H1 (cell line): ENCODE data around the gene SHCBP1. TPM values are rescaled to one million over a fixed set of nuclear protein-coding genes. Genes with fewer than 3 reads are reported as not detected.

Experiments used
- CTCF ChIA-PET: fragments of 300-600 bp; sonication (Branson Sonifier 250); formaldehyde crosslinking; loops from one replicate; lab custom pipeline; 2021; ENCODE audit not compliant: partially characterized antibody; lab: Charles Lee
- POLR2A ChIA-PET: fragments of 300-600 bp; sonication (Branson Sonifier 250); formaldehyde crosslinking; loops from one replicate; lab custom pipeline; 2021; ENCODE audit warnings: inconsistent platforms; ENCODE audit not compliant: partially characterized antibody; lab: Charles Lee
- DNase-seq, 2 experiments: peaks; one replicate each; pipeline versions ENCODE4 v3.0.0 to v3.0.0-alpha.2; 2010 to 2022; ENCODE audit warnings: low spot score in 2 of 2, low read depth in 1 of 2, mixed read lengths in 1 of 2
- FAIRE-seq: peaks from 2 replicates; lab custom pipeline; 2011; peaks lifted over from hg19 to GRCh38; lab: Jason Lieb, UNC
- H2AFZ ChIP-seq: 2 replicates; pipeline ENCODE4 v1.8.1; 2012; ENCODE audit warnings: low read length, inconsistent platforms
- H2AK5ac ChIP-seq: 2 replicates; pipeline ENCODE4 v1.6.1; 2013; ENCODE audit warnings: low read depth, low read length
- H2BK120ac ChIP-seq: replicated peaks from 2 replicates; pipeline ENCODE3; 2013; ENCODE audit warnings: low read depth, low read length, inconsistent platforms
- H2BK12ac ChIP-seq: 2 replicates; pipeline ENCODE4 v1.6.1; 2013; ENCODE audit warnings: low read depth, low read length
- H2BK15ac ChIP-seq: 2 replicates; pipeline ENCODE4 v1.6.1; 2013; ENCODE audit warnings: low read length
- H2BK20ac ChIP-seq: 2 replicates; pipeline ENCODE4 v1.6.1; 2013; ENCODE audit warnings: low read length
- H2BK5ac ChIP-seq: 2 replicates; pipeline ENCODE4 v1.6.1; 2013; ENCODE audit warnings: low read depth, low read length
- H3K14ac ChIP-seq: 2 replicates; pipeline ENCODE4 v1.6.1; 2013; ENCODE audit warnings: inconsistent platforms; ENCODE audit not compliant: insufficient read length
- H3K18ac ChIP-seq: 2 replicates; pipeline ENCODE4 v1.6.1; 2013; ENCODE audit warnings: low read length; ENCODE audit errors: extremely low read depth
- H3K23ac ChIP-seq: 2 replicates; pipeline ENCODE4 v1.6.1; 2013; ENCODE audit warnings: inconsistent platforms; ENCODE audit not compliant: insufficient read length
- H3K23me2 ChIP-seq: 2 replicates; pipeline ENCODE4 v1.6.1; 2013; ENCODE audit warnings: low read depth, low read length
- H3K27ac ChIP-seq: 2 replicates; pipeline ENCODE4 v1.6.1; 2011; ENCODE audit warnings: low read depth, low read length, inconsistent platforms
- H3K27me3 ChIP-seq, 4 experiments: replicated peaks in 1 of 4; 1 replicate in 1 of 4; 2 replicates in 3 of 4; pipeline versions ENCODE4 v1.6.1 to v1.8.1; 2011 to 2013; ENCODE audit warnings: low read length in 3 of 4, mild to moderate bottlenecking in 3 of 4, inconsistent platforms in 2 of 4, mixed read lengths in 2 of 4, moderate library complexity in 1 of 4; ENCODE audit not compliant: control insufficient read depth in 3 of 4, insufficient read depth in 3 of 4; ENCODE audit errors: extremely low read depth in 1 of 4
- H3K36me3 ChIP-seq, 4 experiments: 2 replicates each; pipeline versions ENCODE4 v1.6.1 to v1.8.1; 2011 to 2013; ENCODE audit warnings: mild to moderate bottlenecking in 4 of 4, low read length in 3 of 4, moderate library complexity in 2 of 4, control low read depth in 1 of 4, inconsistent platforms in 1 of 4; ENCODE audit not compliant: insufficient read depth in 4 of 4, control insufficient read depth in 2 of 4
- H3K4ac ChIP-seq: replicated peaks from 2 replicates; pipeline ENCODE3; 2013; ENCODE audit warnings: low read length, low read depth, mixed read lengths, inconsistent platforms; ENCODE audit not compliant: insufficient read length
- H3K4me1 ChIP-seq, 4 experiments: replicated peaks in 1 of 4; 1 replicate in 1 of 4; 2 replicates in 3 of 4; pipeline versions ENCODE4 v1.6.1 to v1.8.1; 2011 to 2013; ENCODE audit warnings: low read length in 3 of 4, inconsistent platforms in 2 of 4, mixed read lengths in 1 of 4; ENCODE audit not compliant: insufficient read depth in 4 of 4, control insufficient read depth in 3 of 4
- H3K4me2 ChIP-seq, 2 experiments: 2 replicates each; pipeline versions ENCODE4 v1.6.1 to v1.8.1; 2011 to 2013; ENCODE audit warnings: low read depth in 2 of 2, low read length in 2 of 2, control low read depth in 1 of 2, inconsistent platforms in 1 of 2, mild to moderate bottlenecking in 1 of 2; ENCODE audit not compliant: insufficient read depth in 1 of 2
- H3K4me3 ChIP-seq, 4 experiments: fragments of 200-600, 300-600 bp in 1 of 4; sonication (generic), shearing (Covaris generic), sonication (Bioruptor Twin) in 1 of 4; 2 replicates each; pipeline versions ENCODE4 v1.5.1 to v1.8.1; 2011 to 2016; ENCODE audit warnings: low read length in 4 of 4, low read depth in 3 of 4, control low read depth in 2 of 4, inconsistent platforms in 2 of 4, mild to moderate bottlenecking in 2 of 4, mixed read lengths in 1 of 4, moderate library complexity in 1 of 4; ENCODE audit not compliant: insufficient read depth in 2 of 4; ENCODE audit errors: extremely low read depth in 1 of 4
- H3K56ac ChIP-seq: replicated peaks from 2 replicates; pipeline ENCODE3; 2013; ENCODE audit warnings: low read depth, mild to moderate bottlenecking, mixed read lengths, low read length, inconsistent platforms; ENCODE audit not compliant: insufficient read length
- H3K79me1 ChIP-seq: 2 replicates; pipeline ENCODE4 v1.6.1; 2013; ENCODE audit warnings: low read depth, low read length, control low read depth
- H3K79me2 ChIP-seq, 2 experiments: 2 replicates each; pipeline versions ENCODE4 v1.6.1 to v1.8.1; 2012 to 2013; ENCODE audit warnings: low read length in 2 of 2, mild to moderate bottlenecking in 2 of 2, inconsistent platforms in 1 of 2; ENCODE audit not compliant: insufficient read depth in 2 of 2, control insufficient read depth in 1 of 2
- H3K9ac ChIP-seq, 4 experiments: replicated peaks in 1 of 4; 1 replicate in 1 of 4; 2 replicates in 3 of 4; pipeline versions ENCODE4 v1.6.1 to v1.8.1; 2011 to 2013; ENCODE audit warnings: low read depth in 3 of 4, low read length in 3 of 4, control low read depth in 2 of 4, mild to moderate bottlenecking in 2 of 4, moderate library complexity in 2 of 4, inconsistent platforms in 1 of 4; ENCODE audit errors: extremely low read depth in 1 of 4
- H3K9me3 ChIP-seq, 2 experiments: 2 replicates each; pipeline versions ENCODE4 v1.6.1 to v1.8.1; 2012 to 2013; ENCODE audit warnings: mild to moderate bottlenecking in 2 of 2, moderate library complexity in 2 of 2, control low read depth in 1 of 2, inconsistent platforms in 1 of 2, low read depth in 1 of 2, low read length in 1 of 2, mixed read lengths in 1 of 2; ENCODE audit not compliant: insufficient read depth in 2 of 2
- H4K20me1 ChIP-seq, 2 experiments: replicated peaks in 1 of 2; 2 replicates each; pipeline versions ENCODE3 to v1.8.1; 2011 to 2013; ENCODE audit warnings: inconsistent platforms in 2 of 2, low read length in 2 of 2, mild to moderate bottlenecking in 1 of 2; ENCODE audit not compliant: insufficient read depth in 2 of 2, control insufficient read depth in 1 of 2
- H4K5ac ChIP-seq: 2 replicates; pipeline ENCODE4 v1.6.1; 2013; ENCODE audit warnings: low read length, low read depth, mixed read lengths, inconsistent platforms; ENCODE audit not compliant: insufficient read length
- H4K8ac ChIP-seq: 2 replicates; pipeline ENCODE4 v1.8.0; 2013; ENCODE audit warnings: mild to moderate bottlenecking, moderate library complexity, low read length, inconsistent platforms; ENCODE audit not compliant: insufficient read depth; ENCODE audit errors: extremely low read depth
- H4K91ac ChIP-seq: replicated peaks from 2 replicates; pipeline ENCODE3; 2013; ENCODE audit warnings: low read length, mixed read lengths, inconsistent platforms; ENCODE audit not compliant: insufficient read length
- CREB1 ChIP-seq: IDR thresholded peaks from 2 replicates; pipeline ENCODE4 v1.6.1; 2012; ENCODE audit warnings: inconsistent platforms
- CTBP2 ChIP-seq: IDR thresholded peaks from 2 replicates; pipeline ENCODE4 v1.7.0; 2011; ENCODE audit warnings: borderline replicate concordance, mild to moderate bottlenecking, moderate library complexity, mixed read lengths, low read length; ENCODE audit not compliant: insufficient read depth, insufficient read length
- GABPA ChIP-seq: IDR thresholded peaks from 2 replicates; pipeline ENCODE4 v1.6.1; 2011; ENCODE audit warnings: mild to moderate bottlenecking, low read length, moderate library complexity, borderline replicate concordance; ENCODE audit not compliant: insufficient read depth
- HDAC6 ChIP-seq: IDR thresholded peaks from one replicate; pipeline ENCODE4 v1.7.1; 2012; ENCODE audit warnings: low read depth, mild to moderate bottlenecking, inconsistent platforms, low read length, moderate library complexity
- RFX5 ChIP-seq: IDR thresholded peaks from 2 replicates; pipeline ENCODE4 v1.6.1; 2011; ENCODE audit warnings: low read depth, low read length, improper control_type of control experiment, borderline replicate concordance
- RNF2 ChIP-seq: fragments of 200-900, 300-1000 bp; sonication (generic); IDR thresholded peaks from 2 replicates; pipeline ENCODE4 v1.7.1; 2016; ENCODE audit warnings: borderline replicate concordance, low read depth, mild to moderate bottlenecking, antibody characterized with exemption, low read length; ENCODE audit not compliant: poor library complexity, severe bottlenecking; ENCODE audit errors: missing control alignments
- SUZ12 ChIP-seq: fragments of 200-600 bp; sonication (generic); IDR thresholded peaks from 2 replicates; pipeline ENCODE4 v1.6.1; 2012; ENCODE audit warnings: mild to moderate bottlenecking, inconsistent platforms, low read length, moderate library complexity, mixed read lengths
- TAF1 ChIP-seq: IDR thresholded peaks from 2 replicates; pipeline ENCODE4 v1.6.1; 2011; ENCODE audit warnings: mild to moderate bottlenecking, low read depth, low read length
- TAF7 ChIP-seq: optimal IDR thresholded peaks from 2 replicates; pipeline ENCODE3; 2011; ENCODE audit warnings: low read depth, mild to moderate bottlenecking, inconsistent platforms, low read length, moderate library complexity, borderline replicate concordance
- ZNF274 ChIP-seq: IDR thresholded peaks from 2 replicates; pipeline ENCODE4 v1.7.0; 2012; ENCODE audit warnings: low read length, borderline replicate concordance; ENCODE audit errors: extremely low read depth
- WGBS, 2 experiments: shearing (Covaris generic) in 1 of 2; methylation state at CpG; one replicate each; pipeline versions ENCODE4 v1.1.6 to v1.1.7; 2013 to 2015; ENCODE audit warnings: low lambda C conversion rate in 2 of 2, mixed read lengths in 2 of 2, inconsistent platforms in 1 of 2, low coverage in 1 of 2, missing lambda C conversion rate in 1 of 2; ENCODE audit not compliant: insufficient replicate concordance in 2 of 2, insufficient coverage in 1 of 2, insufficient read length in 1 of 2; ENCODE audit errors: extremely low coverage in 1 of 2, missing lambda C conversion rate in 1 of 2; 5-methylcytosine and 5-hydroxymethylcytosine counted together
- polyA plus RNA-seq, 7 experiments: library from polyadenylated mRNA; depleted of rRNA in 3 of 7; stranded (reverse) in 5 of 7; unstranded in 2 of 7; fragments of >200 nt in 5 of 7; fragments of 200-250 nt in 2 of 7; gene quantifications; 1 replicate in 5 of 7; 2 replicates in 1 of 7; 4 replicates in 1 of 7; pipeline versions ENCODE4 v1.2.1 to v1.2.3, GENCODE V29; 2011 to 2013; ENCODE audit warnings: missing spikeins in 2 of 7, mixed read lengths in 2 of 7
- total RNA-seq: library from RNA; stranded (reverse); fragmentation: NEBNext Ultra II Directional; extraction: Animal tissue kit (Norgen Biotek cat#: 25700); gene quantifications from 2 replicates; pipeline ENCODE4 v1.2.1, GENCODE V29; 2021
- TF ChIP-seq, protein P1 (sequence below): IDR thresholded peaks from 2 replicates; pipeline ENCODE4 v1.6.1; 2012; ENCODE audit warnings: inconsistent platforms
- TF ChIP-seq, protein P2 (sequence below): IDR thresholded peaks from 2 replicates; pipeline ENCODE4 v1.6.1; 2012; ENCODE audit warnings: inconsistent platforms

SHCBP1 gene
- total and polyA plus RNA-seq, 2 of the 8 experiments (the other 6 are each of a cell fraction or from before 2014, with no cell fraction given) = 5.7 to 14.8 TPM

DNA sequence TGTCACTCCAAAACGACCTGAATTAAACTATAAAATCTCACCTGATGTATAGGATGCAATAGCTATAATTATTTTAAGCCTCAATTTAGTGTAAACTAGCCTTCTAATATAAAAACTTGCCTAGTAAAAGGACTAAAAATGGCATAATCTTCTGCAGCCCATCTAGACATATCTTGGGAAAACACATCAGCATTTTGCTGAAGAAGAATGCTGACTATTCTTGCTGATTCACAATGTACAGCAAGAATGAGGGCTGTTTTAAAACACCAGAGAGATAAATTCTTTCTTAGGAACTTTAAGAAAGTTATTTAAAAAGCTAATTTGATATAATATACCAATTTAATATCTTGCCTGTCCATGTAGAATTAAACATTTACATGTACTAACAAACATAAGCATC is 63.2 kb downstream of the SHCBP1 start:
- Histone ChIP-seq H2BK5ac (no peak overlapping the region), H3K23ac (no peak overlapping the region), H3K4me2 (no peak overlapping the region), H3K36me3 (no peaks in the 10 kb centered on the region), H2BK120ac (no peak overlapping the region), H3K4ac (no peak overlapping the region), H3K27ac (no peak overlapping the region), H3K14ac (no peak overlapping the region), H2AK5ac (no peak overlapping the region), H3K23me2 (no peaks in the 10 kb centered on the region), H4K20me1 (no peaks in the 10 kb centered on the region), H3K4me3 (no peak overlapping the region), H4K8ac (no peak overlapping the region), H2BK15ac (no peak overlapping the region), H3K79me2 (no peaks in the 10 kb centered on the region), H2BK12ac (no peak overlapping the region), H2AFZ (no peak overlapping the region), H3K79me1 (no peaks in the 10 kb centered on the region), H3K9ac (no peak overlapping the region), H2BK20ac (no peak overlapping the region), H3K18ac (no peak overlapping the region), H3K4me1 (no peaks in the 10 kb centered on the region), H3K27me3 (no peaks in the 10 kb centered on the region), H3K9me3 (no peaks in the 10 kb centered on the region), H3K56ac (no peak overlapping the region), H4K91ac (no peak overlapping the region), H4K5ac (no peak overlapping the region)
- FAIRE-seq = no peak
- WGBS, 2 experiments = 41% methylated on average over 1 of the region's 1 CpG; no CpG with 5 or more reads in 1 of the 2 experiments
- no peak for DNase-seq
- ChIA-PET POLR2A (no interaction called here), CTCF (interaction anchor here (1.3 kb wide), 1 partner anchor 8 kb away, joined by 3 read pairs; no protein-coding TSS in a partner anchor)
- TF ChIP-seq CREB1 = no peak
- TF ChIP-seq, protein P1, sequence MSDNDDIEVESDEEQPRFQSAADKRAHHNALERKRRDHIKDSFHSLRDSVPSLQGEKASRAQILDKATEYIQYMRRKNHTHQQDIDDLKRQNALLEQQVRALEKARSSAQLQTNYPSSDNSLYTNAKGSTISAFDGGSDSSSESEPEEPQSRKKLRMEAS = no peak
- TF ChIP-seq RFX5 = no peak
- no peak for TF ChIP-seq TAF7
- no peak for TF ChIP-seq ZNF274
- no peak for TF ChIP-seq SUZ12
- no peak for TF ChIP-seq RNF2
- TF ChIP-seq, protein P2, sequence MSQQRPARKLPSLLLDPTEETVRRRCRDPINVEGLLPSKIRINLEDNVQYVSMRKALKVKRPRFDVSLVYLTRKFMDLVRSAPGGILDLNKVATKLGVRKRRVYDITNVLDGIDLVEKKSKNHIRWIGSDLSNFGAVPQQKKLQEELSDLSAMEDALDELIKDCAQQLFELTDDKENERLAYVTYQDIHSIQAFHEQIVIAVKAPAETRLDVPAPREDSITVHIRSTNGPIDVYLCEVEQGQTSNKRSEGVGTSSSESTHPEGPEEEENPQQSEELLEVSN = no peak
- no peak for TF ChIP-seq TAF1
- TF ChIP-seq CTBP2 = no peak
- no peak for TF ChIP-seq GABPA
- TF ChIP-seq HDAC6 = no peak
